SK-N-SH treated with all-trans-retinoic acid at 6 μM for 48 hours (cell line): ENCODE results near the gene KCTD13.

Experiments used
- ATAC-seq: fragments of 200-7000 bp; cut with Tn5 transposase; 3 replicates; pipeline ENCODE4 v1.9.1; 2020; ENCODE audit warnings: mild to moderate bottlenecking, moderate library complexity
- ARNTL ChIP-seq: fragments of 450-650 bp; formaldehyde crosslinking; IDR thresholded peaks from 2 replicates; pipeline ENCODE4 v1.5.0; 2020; ENCODE audit warnings: low read depth, mild to moderate bottlenecking, moderate library complexity, borderline replicate concordance
- CSDC2 ChIP-seq: fragments of 250-450 bp; sonication (Bioruptor Pico); IDR thresholded peaks from 2 replicates; pipeline ENCODE4 v1.5.0; 2020; ENCODE audit warnings: mild to moderate bottlenecking, moderate library complexity
- ESRRG ChIP-seq: fragments of 250-450 bp; sonication (Bioruptor Pico); IDR thresholded peaks from 2 replicates; pipeline ENCODE4 v1.6.1; 2021; ENCODE audit warnings: mild to moderate bottlenecking
- PATZ1 ChIP-seq: fragments of 250-450 bp; sonication (Bioruptor Pico); IDR thresholded peaks from 2 replicates; pipeline ENCODE4 v1.8.0; 2020; ENCODE audit warnings: mild to moderate bottlenecking, moderate library complexity, borderline replicate concordance
- POU6F1 ChIP-seq: fragments of 250-450 bp; sonication (Bioruptor Pico); IDR thresholded peaks from 2 replicates; pipeline ENCODE4 v1.8.0; 2021; ENCODE audit warnings: low read depth, mild to moderate bottlenecking, moderate library complexity, borderline replicate concordance
- PPARA ChIP-seq: fragments of 250-450 bp; sonication (Bioruptor Pico); IDR thresholded peaks from 2 replicates; pipeline ENCODE4 v1.5.0; 2020; ENCODE audit warnings: mild to moderate bottlenecking, borderline replicate concordance
- RARB ChIP-seq: fragments of 250-450 bp; sonication (Bioruptor Pico); IDR thresholded peaks from 2 replicates; pipeline ENCODE4 v1.8.0; 2021; ENCODE audit warnings: mild to moderate bottlenecking, moderate library complexity
- SNAI2 ChIP-seq: fragments of 250-450 bp; sonication (Bioruptor Pico); IDR thresholded peaks from 2 replicates; pipeline ENCODE4 v1.5.0; 2020; ENCODE audit warnings: mild to moderate bottlenecking, moderate library complexity
- TCF4 ChIP-seq: fragments of 250-450 bp; sonication (Bioruptor Pico); IDR thresholded peaks from 2 replicates; pipeline ENCODE4 v1.8.0; 2021; ENCODE audit warnings: mild to moderate bottlenecking, moderate library complexity, borderline replicate concordance
- TOX ChIP-seq: fragments of 250-450 bp; sonication (Bioruptor Pico); IDR thresholded peaks from 2 replicates; pipeline ENCODE4 v1.8.0; 2021; ENCODE audit warnings: mild to moderate bottlenecking, moderate library complexity, borderline replicate concordance
- ZC3H10 ChIP-seq: fragments of 250-450 bp; sonication (Bioruptor Pico); IDR thresholded peaks from 2 replicates; pipeline ENCODE4 v1.5.1; 2021; ENCODE audit warnings: mild to moderate bottlenecking, moderate library complexity
- ZFP30 ChIP-seq: fragments of 450-650 bp; formaldehyde crosslinking; IDR thresholded peaks from 2 replicates; pipeline ENCODE4 v1.5.0; 2022; ENCODE audit warnings: mild to moderate bottlenecking, moderate library complexity
- ZNF565 ChIP-seq: fragments of 450-650 bp; formaldehyde crosslinking; conservative IDR thresholded peaks from 2 replicates; pipeline ENCODE4 v1.5.0; 2020; ENCODE audit warnings: low read depth, mild to moderate bottlenecking, moderate library complexity
- ZNF8 ChIP-seq: fragments of 450-650 bp; formaldehyde crosslinking; IDR thresholded peaks from 2 replicates; pipeline ENCODE4 v1.5.0; 2020; ENCODE audit warnings: mild to moderate bottlenecking, moderate library complexity
- TF ChIP-seq, protein P1 (sequence below): fragments of 250-450 bp; sonication (Bioruptor Pico); IDR thresholded peaks from 2 replicates; pipeline ENCODE4 v1.5.1; 2021; ENCODE audit warnings: mild to moderate bottlenecking, moderate library complexity
- TF ChIP-seq, protein P2 (sequence below): fragments of 250-450 bp; sonication (Bioruptor Pico); IDR thresholded peaks from 2 replicates; pipeline ENCODE4 v1.5.1; 2020; ENCODE audit warnings: low read depth, mild to moderate bottlenecking, moderate library complexity

The KCTD13 gene

DNA sequence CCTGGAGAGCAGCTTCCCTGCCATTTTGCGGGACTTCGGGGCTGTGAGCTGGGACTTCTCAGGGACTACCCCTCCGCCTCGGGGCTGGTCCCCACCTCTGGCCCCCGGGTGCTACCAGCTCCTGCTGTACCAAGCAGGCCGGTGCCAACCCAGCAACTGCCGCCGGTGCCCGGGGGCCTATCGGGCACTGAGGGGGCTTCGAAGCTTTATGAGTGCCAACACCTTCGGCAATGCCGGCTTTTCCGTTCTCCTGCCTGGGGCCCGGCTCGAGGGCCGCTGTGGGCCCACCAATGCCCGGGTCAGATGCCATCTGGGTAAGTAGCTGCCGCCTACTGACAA lies 24.4 kb downstream of the KCTD13 start:
- TF ChIP-seq ZC3H10 (no peak), ZNF565 (CRISPR knock-in tag) (no peak), ZNF8 (CRISPR knock-in tag) (no peak), ESRRG (CRISPR knock-in tag) (no peak), ZFP30 (CRISPR knock-in tag) (no peak), TOX (no peak), PPARA (CRISPR knock-in tag) (no peak), POU6F1 (CRISPR knock-in tag) (no peak), TCF4 (CRISPR knock-in tag) (no peak), RARB (CRISPR knock-in tag) (no peak)
- TF ChIP-seq, protein P1, sequence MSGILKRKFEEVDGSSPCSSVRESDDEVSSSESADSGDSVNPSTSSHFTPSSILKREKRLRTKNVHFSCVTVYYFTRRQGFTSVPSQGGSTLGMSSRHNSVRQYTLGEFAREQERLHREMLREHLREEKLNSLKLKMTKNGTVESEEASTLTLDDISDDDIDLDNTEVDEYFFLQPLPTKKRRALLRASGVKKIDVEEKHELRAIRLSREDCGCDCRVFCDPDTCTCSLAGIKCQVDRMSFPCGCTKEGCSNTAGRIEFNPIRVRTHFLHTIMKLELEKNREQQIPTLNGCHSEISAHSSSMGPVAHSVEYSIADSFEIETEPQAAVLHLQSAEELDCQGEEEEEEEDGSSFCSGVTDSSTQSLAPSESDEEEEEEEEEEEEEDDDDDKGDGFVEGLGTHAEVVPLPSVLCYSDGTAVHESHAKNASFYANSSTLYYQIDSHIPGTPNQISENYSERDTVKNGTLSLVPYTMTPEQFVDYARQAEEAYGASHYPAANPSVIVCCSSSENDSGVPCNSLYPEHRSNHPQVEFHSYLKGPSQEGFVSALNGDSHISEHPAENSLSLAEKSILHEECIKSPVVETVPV, result no peak
- TF ChIP-seq, protein P2, sequence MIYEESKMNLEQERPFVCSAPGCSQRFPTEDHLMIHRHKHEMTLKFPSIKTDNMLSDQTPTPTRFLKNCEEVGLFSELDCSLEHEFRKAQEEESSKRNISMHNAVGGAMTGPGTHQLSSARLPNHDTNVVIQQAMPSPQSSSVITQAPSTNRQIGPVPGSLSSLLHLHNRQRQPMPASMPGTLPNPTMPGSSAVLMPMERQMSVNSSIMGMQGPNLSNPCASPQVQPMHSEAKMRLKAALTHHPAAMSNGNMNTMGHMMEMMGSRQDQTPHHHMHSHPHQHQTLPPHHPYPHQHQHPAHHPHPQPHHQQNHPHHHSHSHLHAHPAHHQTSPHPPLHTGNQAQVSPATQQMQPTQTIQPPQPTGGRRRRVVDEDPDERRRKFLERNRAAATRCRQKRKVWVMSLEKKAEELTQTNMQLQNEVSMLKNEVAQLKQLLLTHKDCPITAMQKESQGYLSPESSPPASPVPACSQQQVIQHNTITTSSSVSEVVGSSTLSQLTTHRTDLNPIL (CRISPR knock-in tag), result no peak
- peak; percentile 3 for ATAC-seq

- TF ChIP-seq CSDC2 (CRISPR knock-in tag), result no peak
- TF ChIP-seq, protein P2 (CRISPR knock-in tag), result no peak
- TF ChIP-seq POU6F1 (CRISPR knock-in tag), result no peak
- peak; percentile 44 for ATAC-seq
Measured at GRCh38 chr16:29900888-29901606, 25.0 kb downstream of the KCTD13 start.

DNA sequence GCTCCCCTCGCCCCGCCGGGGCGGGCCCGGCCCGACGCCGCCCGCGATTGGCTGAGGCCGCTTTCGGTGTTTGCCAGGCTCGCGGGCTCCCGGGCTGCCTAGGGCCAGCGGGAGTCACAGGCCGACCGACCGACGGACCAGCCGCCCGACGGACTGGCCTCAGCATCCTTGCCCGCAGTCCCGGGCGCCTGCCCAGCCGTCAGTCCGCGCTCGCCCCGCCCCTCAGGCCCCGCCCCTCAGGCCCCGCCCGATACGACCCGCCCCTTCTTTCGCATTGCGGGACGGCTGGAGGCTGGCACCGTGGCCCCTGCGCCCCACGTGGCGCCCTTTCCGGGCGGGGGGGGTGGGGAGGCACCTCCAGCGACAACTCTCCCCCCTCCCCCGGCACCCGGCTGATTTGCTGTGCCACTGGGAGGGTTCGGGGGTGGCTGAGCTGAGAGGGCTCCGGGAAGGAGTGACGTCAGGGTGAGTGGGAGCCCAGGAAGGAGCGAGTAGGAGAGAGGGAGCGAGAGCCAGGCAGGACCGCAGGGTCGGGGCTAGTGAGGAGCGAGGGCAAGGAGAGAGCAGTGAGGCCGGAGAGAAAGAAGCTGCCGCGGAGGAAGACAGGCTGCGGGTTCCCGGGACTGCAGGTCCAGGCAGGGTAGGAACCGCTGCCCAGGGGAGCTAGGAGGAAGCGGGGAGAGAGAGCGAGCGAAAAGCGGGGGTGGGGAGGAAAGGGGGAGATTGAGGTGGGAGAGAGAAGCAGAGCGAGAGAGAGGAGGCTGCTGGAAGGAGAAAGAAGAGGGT lies 25.7 kb downstream of the KCTD13 start, which contains the start of gene ASPHD1:
TSS of gene ASPHD1 (plus strand) at position 387 of the 786 bp plus-strand sequence. CDS start 484 bp downstream, outside the sequence.
- ATAC-seq, result peak; percentile 78

More for the DNA sequence above, 25.7 kb downstream of the KCTD13 start, which contains the start of gene ASPHD1:
- TF ChIP-seq SNAI2 (CRISPR knock-in tag), result no peak
- TF ChIP-seq PATZ1, result peak; percentile 91
- no peak for TF ChIP-seq ARNTL (CRISPR knock-in tag)
- no peak for TF ChIP-seq TCF4 (CRISPR knock-in tag)
- TF ChIP-seq, protein P2 (CRISPR knock-in tag), result 0 out of 2 replicates have a peak, but pooled peaks have one; percentile 17
